KMS-11 (cell line): ENCODE results near the gene DIP2C.

Source experiments
- H2AFZ ChIP-seq: fragments of 200-600 bp; sonication (generic); 2 replicates; pipeline ENCODE4 v1.6.1; 2016; ENCODE audit warnings: antibody characterized with exemption, mixed run types, low read depth
- H3K27ac ChIP-seq: fragments of 200-600 bp; sonication (generic); 2 replicates; pipeline ENCODE4 v1.6.1; 2016; ENCODE audit warnings: mild to moderate bottlenecking, mixed run types
- H3K27me3 ChIP-seq: fragments of 200-600 bp; sonication (generic); 2 replicates; pipeline ENCODE4 v1.6.1; 2017; ENCODE audit warnings: mild to moderate bottlenecking, low read depth, mixed run types, moderate library complexity; ENCODE audit not compliant: insufficient read depth
- H3K36me3 ChIP-seq: fragments of 200-600 bp; sonication (generic); 2 replicates; pipeline ENCODE4 v1.6.1; 2017; ENCODE audit warnings: mild to moderate bottlenecking, mixed run types; ENCODE audit not compliant: insufficient read depth
- H3K4me1 ChIP-seq: fragments of 200-600 bp; sonication (generic); 2 replicates; pipeline ENCODE4 v1.6.1; 2016; ENCODE audit warnings: mild to moderate bottlenecking, low read depth, mixed run types; ENCODE audit not compliant: poor library complexity, severe bottlenecking
- H3K4me2 ChIP-seq: fragments of 200-600 bp; sonication (generic); 2 replicates; pipeline ENCODE4 v1.7.0; 2016; ENCODE audit warnings: mild to moderate bottlenecking, mixed run types
- H3K4me3 ChIP-seq: fragments of 200-600 bp; sonication (generic); IDR thresholded peaks from 2 replicates; pipeline ENCODE4 v1.6.1; 2017; ENCODE audit warnings: low read depth, low read length, mixed read lengths; ENCODE audit not compliant: insufficient read depth
- H3K79me2 ChIP-seq: fragments of 200-600 bp; sonication (generic); 2 replicates; pipeline ENCODE4 v1.6.1; 2016; ENCODE audit warnings: low read depth, mixed run types; ENCODE audit not compliant: insufficient read depth
- H3K9ac ChIP-seq: fragments of 200-600 bp; sonication (generic); 2 replicates; pipeline ENCODE4 v1.6.1; 2016; ENCODE audit warnings: mild to moderate bottlenecking, mixed run types
- H4K20me1 ChIP-seq: fragments of 200-600 bp; sonication (generic); 2 replicates; pipeline ENCODE4 v1.6.1; 2016; ENCODE audit warnings: mild to moderate bottlenecking, mixed run types; ENCODE audit not compliant: insufficient read depth
- CTCF ChIP-seq: fragments of 200-600 bp; sonication (generic); conservative IDR thresholded peaks from 2 replicates; pipeline ENCODE4 v1.6.1; 2017; ENCODE audit warnings: low read depth, mild to moderate bottlenecking, antibody characterized with exemption, low read length, moderate library complexity, mixed read lengths

Gene DIP2C

DNA sequence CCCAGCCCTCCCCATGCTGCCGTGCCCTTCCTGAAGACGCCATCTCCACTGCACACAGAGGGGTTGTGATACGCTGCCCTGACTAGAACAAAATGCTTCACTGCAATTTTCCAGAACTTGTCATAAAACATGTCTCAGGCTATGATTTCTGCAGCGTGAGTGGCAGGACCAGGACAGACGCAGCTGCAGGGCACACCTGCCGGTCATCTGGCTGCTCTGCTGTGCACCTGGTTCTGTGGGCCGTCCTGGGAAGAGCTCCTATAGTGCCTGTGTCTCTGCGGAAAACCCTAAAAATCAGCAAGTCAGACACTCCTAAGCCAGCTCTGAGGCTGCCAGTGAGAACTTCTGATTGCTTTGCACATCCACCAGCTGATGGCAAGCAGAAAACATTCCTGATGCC is 39.7 kb upstream of the DIP2C start:
- no peak overlapping the region for H3K9ac ChIP-seq
- H3K4me2 ChIP-seq = no peak overlapping the region
- no peak overlapping the region for H2AFZ ChIP-seq
- H4K20me1 ChIP-seq = no peaks in the 10 kb centered on the region
- no peaks in the 10 kb centered on the region for H3K36me3 ChIP-seq
- no peaks in the 10 kb centered on the region for H3K27me3 ChIP-seq
- H3K79me2 ChIP-seq = no peaks in the 10 kb centered on the region
- no peaks in the 10 kb centered on the region for H3K4me1 ChIP-seq
- H3K27ac ChIP-seq = no peak overlapping the region
- H3K4me3 ChIP-seq = no peak overlapping the region
- TF ChIP-seq CTCF = no peak

- H3K4me3 ChIP-seq = no peak overlapping the region
- no peaks in the 10 kb centered on the region for H3K36me3 ChIP-seq
- TF ChIP-seq CTCF = no peak
- H4K20me1 ChIP-seq = no peaks in the 10 kb centered on the region
- no peaks in the 10 kb centered on the region for H3K27me3 ChIP-seq
- no peak overlapping the region for H3K27ac ChIP-seq
- no peak overlapping the region for H3K4me2 ChIP-seq
- H3K4me1 ChIP-seq = no peaks in the 10 kb centered on the region
- no peak overlapping the region for H2AFZ ChIP-seq
- no peak overlapping the region for H3K9ac ChIP-seq
- no peaks in the 10 kb centered on the region for H3K79me2 ChIP-seq
Measured at GRCh38 chr10:728603-729002, 39.1 kb upstream of the DIP2C start.

DNA sequence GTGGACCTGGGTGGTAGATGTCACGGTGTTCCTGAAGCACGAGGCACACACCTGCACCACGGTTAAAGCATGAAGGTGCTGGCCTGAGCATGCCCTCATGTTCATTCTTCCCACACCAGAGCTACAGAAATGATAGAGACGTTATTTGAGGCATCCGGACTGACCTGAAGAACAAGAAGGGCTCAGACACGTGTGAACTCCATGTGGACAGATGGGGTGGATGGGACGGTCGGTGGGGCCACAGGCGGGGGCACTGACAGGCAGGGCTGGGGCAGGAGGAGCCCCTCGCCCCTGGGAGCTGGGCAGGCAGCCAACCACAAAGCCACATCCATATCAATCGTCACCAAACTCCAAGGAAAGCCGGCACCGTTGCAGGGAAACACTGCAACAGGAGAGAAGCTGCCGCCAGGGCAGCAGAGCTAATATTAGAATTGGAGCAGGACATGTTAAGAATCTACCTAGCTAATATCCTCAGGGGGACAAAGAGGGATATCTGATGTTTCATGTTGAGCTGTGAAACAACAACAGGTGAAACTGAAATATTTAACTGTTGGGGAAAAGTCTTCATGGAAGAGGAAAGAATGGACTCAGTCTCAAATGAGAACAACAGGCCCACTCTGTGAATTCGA is 37.8 kb upstream of the DIP2C start:
- Histone ChIP-seq H3K4me2 (no peak overlapping the region), H3K9ac (no peak overlapping the region), H3K27ac (no peak overlapping the region), H2AFZ (no peak overlapping the region), H3K79me2 (no peaks in the 10 kb centered on the region), H3K4me1 (no peaks in the 10 kb centered on the region), H3K27me3 (no peaks in the 10 kb centered on the region), H3K4me3 (no peak overlapping the region), H3K36me3 (no peaks in the 10 kb centered on the region), H4K20me1 (no peaks in the 10 kb centered on the region)
- no peak for TF ChIP-seq CTCF

GRCh38 chr10:725786-726185 is 36.3 kb upstream of the DIP2C start:
- H3K27me3 ChIP-seq = no peaks in the 10 kb centered on the region
- H3K9ac ChIP-seq = no peak overlapping the region
- H3K4me1 ChIP-seq = no peaks in the 10 kb centered on the region
- no peaks in the 10 kb centered on the region for H4K20me1 ChIP-seq
- no peak overlapping the region for H3K4me3 ChIP-seq
- TF ChIP-seq CTCF = no peak
- no peak overlapping the region for H3K27ac ChIP-seq
- no peak overlapping the region for H3K4me2 ChIP-seq
- no peaks in the 10 kb centered on the region for H3K79me2 ChIP-seq
- H3K36me3 ChIP-seq = no peaks in the 10 kb centered on the region
- no peak overlapping the region for H2AFZ ChIP-seq
